ENCODE results near the gene RCE1.

RCE1 gene

DNA sequence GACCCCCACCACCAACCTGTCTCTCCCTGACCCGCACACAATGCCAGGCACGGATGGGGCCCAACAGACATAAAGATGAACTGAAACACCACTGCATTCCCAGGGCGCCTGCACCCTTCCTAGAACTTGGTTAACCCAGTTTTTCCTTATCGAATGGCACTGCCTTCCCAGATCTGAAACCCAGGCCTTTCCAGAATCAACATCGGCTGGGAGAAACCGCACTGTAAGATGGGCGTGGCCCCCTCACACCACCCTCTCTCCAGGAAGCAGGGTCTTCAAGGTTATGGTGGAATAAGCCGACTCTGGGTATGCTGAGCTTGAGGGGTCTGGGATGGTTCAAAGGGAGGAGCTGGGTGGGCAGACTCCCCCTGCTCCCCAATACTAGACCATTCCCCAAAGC lies 36.8 kb downstream of the RCE1 start:
- H3K27ac ChIP-seq = peak overlapping the region; percentile 60
- no peak for TF ChIP-seq ZFX (IDR thresholded peaks at IDR 0.05)
- TF ChIP-seq, protein P1, sequence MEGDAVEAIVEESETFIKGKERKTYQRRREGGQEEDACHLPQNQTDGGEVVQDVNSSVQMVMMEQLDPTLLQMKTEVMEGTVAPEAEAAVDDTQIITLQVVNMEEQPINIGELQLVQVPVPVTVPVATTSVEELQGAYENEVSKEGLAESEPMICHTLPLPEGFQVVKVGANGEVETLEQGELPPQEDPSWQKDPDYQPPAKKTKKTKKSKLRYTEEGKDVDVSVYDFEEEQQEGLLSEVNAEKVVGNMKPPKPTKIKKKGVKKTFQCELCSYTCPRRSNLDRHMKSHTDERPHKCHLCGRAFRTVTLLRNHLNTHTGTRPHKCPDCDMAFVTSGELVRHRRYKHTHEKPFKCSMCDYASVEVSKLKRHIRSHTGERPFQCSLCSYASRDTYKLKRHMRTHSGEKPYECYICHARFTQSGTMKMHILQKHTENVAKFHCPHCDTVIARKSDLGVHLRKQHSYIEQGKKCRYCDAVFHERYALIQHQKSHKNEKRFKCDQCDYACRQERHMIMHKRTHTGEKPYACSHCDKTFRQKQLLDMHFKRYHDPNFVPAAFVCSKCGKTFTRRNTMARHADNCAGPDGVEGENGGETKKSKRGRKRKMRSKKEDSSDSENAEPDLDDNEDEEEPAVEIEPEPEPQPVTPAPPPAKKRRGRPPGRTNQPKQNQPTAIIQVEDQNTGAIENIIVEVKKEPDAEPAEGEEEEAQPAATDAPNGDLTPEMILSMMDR (conservative IDR thresholded peaks at IDR 0.05) = no peak

DNA sequence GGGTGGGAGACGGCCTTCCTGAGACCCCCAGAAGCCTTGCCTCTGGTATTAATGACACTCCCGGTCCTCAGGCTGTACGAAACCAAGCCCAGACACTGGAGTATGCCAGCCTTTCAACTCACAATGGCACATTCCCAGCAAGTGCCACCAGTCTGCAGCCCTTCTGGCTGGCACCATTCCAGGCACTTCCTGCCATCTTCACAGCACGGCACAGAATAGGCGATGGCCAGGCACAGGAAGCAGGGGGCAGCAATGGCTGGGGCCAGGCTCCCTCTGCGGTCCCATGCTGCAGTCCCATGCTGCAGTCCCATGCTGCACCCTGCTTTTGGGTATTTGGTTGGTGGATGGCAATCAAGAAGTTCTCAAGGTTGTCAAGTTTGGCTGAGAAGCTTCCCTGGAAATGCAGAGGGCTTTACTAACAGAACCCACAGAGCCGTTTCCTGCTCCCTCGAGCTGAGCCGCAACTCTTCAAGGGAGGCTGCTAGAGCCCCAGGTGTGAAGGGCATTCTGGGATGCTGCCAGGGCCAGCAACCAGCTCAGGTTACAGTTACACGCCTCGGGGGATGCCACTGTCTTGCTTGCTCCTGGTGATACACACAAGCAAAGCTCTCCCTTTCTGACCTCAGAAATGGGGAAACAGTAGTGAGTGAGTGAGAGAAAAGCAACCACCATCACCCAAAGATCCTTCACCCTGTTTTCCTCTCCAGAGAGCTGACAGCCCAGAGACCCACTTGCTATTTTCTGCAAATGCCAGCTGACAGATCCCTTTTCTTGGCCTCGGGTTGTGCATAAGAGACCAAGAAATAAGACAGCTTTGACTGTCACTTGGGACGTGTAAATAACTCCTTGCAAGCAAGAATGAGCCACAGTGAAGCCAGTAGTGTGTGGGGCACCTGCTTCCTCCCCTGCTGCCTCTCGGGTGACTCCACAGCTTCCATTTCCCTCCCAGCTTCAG lies 37.5 kb downstream of the RCE1 start:
- peak overlapping the region; percentile 60 for H3K27ac ChIP-seq
- TF ChIP-seq, protein P1 (conservative IDR thresholded peaks at IDR 0.05) = no peak
- TF ChIP-seq ZFX (IDR thresholded peaks at IDR 0.05) = no peak

DNA sequence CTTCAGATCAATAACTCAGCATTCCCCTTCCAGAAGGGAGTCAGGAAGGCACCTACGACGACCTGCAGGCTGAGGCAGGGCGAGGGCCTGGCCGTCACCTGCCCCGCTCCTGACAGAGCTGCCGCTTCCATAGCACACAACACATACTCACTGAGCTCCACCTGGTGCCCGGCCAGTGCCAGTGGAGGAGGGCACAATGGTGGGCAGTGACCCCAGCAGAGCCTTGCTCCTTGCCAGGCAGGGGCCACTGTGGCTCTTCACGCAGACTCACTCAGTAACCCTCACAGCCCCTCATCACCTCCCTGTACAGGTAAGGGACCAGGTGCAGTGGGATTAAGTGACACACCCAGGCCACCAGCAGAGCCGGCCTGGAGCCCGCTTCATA lies 38.2 kb downstream of the RCE1 start:
- TF ChIP-seq ZFX (IDR thresholded peaks at IDR 0.05) = no peak
- TF ChIP-seq, protein P1 (conservative IDR thresholded peaks at IDR 0.05) = no peak
- H3K27ac ChIP-seq = peak overlapping the region; percentile 60

DNA sequence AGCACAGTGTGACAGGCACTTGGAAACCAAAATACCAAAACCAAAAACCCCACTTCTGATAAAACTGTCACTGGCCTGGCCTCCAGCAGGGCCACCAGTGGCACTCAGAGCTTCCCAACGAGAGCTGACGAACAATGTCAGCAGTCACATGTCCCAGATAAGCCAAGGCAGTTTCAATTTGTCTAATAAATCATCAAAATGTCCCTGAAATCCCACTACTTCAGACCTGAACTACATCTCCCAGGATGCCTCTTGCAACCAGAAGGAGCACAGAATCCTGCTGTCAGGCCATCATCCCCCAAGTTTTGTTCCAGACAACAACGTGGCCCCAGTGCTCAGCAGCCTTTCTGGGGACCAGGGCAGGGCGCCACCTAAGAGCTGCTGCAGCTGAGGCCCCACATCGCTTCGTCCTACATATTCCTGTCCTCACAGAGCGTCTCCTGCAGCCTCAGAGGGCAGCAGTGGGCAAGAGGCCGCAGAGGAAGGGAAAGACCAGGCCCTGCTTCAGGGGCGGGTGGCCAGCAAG lies 38.7 kb downstream of the RCE1 start:
- peak overlapping the region; percentile 60; the same call in 1 of the 2 replicates for H3K27ac ChIP-seq
- no peak for TF ChIP-seq ZFX (IDR thresholded peaks at IDR 0.05)
- TF ChIP-seq, protein P1 (conservative IDR thresholded peaks at IDR 0.05) = no peak

DNA sequence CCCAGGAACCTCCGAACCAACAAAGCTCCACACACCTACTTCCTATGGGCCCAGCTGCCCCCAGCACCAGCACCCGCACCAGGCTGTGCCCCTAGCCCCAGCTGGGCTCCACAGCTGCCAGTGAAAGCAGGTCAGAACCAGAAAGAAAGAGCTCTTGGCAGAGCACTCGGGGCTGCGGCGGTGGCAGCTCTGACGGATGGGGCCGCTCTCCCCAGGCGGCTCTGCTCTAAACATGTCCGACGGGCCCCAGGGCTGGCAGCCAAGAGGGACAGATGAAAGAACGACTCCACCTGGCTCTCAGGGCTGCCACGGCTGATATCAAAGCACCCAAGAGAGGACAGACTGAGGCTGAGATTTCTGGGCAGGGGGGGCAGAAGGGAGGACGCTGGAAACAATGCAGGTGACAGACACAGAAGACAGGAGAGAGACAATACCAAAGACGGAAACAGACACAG lies 39.3 kb downstream of the RCE1 start:
- H3K27ac ChIP-seq = no peak overlapping the region; the same call in 1 of the 2 replicates
- TF ChIP-seq ZFX (IDR thresholded peaks at IDR 0.05) = no peak
- TF ChIP-seq, protein P1 (conservative IDR thresholded peaks at IDR 0.05) = no peak

DNA sequence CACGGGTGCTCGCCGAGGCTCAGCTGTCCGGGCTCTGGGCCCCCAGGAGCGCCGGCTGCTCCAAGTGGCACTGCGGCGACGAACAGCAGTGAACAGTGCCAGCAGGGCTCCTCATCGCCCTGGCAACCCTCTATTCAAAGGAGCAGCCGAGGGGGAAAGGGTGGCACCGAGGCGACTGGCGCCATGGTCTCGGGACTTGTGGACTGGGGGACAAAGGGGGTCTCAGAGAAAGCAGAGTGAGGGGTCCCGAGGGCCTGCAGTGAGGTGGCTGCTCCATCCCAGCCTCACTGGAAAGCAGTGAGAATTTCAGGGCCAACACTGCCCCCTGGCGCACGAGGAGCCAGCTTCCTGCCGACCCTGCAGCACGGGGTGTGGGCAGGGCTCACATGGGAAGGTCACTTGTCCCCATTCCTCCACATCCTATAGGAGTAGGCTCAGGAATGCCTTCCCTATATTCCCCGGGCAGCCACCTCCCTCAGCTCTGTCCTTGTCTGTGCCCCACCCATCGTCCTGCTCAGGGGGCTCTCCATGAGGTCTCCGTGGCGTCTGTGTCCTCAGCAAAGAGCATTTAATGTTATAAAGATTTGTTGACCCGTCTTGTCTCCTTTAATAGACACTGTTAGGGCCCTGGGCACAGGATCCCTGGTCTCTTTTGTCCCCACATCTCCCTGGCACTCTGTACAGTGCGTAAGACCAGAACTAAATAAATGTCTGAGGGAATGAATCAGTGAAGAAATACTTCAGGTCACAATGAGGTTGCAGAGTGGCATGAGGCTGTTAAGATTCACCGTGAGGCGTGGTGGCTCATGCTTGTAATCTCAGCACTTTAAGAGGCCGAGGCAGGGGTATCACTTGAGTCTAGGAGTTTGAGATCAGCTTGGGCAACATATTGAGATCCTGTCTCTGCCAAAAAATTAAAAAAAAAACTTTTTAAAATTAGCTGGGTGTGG lies 40.0 kb downstream of the RCE1 start:
- no peak for TF ChIP-seq ZFX (IDR thresholded peaks at IDR 0.05)
- TF ChIP-seq, protein P1 (conservative IDR thresholded peaks at IDR 0.05) = no peak; the same call in 1 of the 2 replicates
- no peak overlapping the region for H3K27ac ChIP-seq

All from C4-2B (cell line).